ENCODE results near the gene SLC35E1. TPM values are rescaled to one million over a fixed set of nuclear protein-coding genes. Genes with fewer than 3 reads are reported as not detected.

SLC35E1 gene
- total RNA-seq, 1 donor from 2014 or later, result 47.3 TPM

- ATAC-seq (no peak), DNase-seq (no peak)
- no peaks in the 10 kb centered on the region for H3K36me3 ChIP-seq
- no peak overlapping the region for H3K27ac ChIP-seq
- no peak overlapping the region for H3K4me3 ChIP-seq
- peaks cover 83% of the 10 kb centered on the region for H3K4me1 ChIP-seq
- H3K27me3 ChIP-seq (ENCODE audit: low read depth), result no peaks in the 10 kb centered on the region
- no peaks in the 10 kb centered on the region for H3K9me3 ChIP-seq
- intact Hi-C loops (cut with DNase I), result no loop called here
- TF ChIP-seq CTCF (IDR thresholded peaks at IDR 0.05), result no peak
Measured at GRCh38 chr19:16609511-16610200, 37.4 kb upstream of the SLC35E1 start.

- Histone ChIP-seq H3K27me3 (ENCODE audit: low read depth) (no peaks in the 10 kb centered on the region), H3K9me3 (no peaks in the 10 kb centered on the region), H3K27ac (peak overlapping the region; percentile 61), H3K4me1 (peaks cover 76% of the 10 kb centered on the region), H3K36me3 (no peaks in the 10 kb centered on the region), H3K4me3 (no peak overlapping the region)
- DNase-seq (no peak), ATAC-seq (peak; percentile 66 to 75)
- intact Hi-C loops (cut with DNase I), result no loop called here
- no peak for TF ChIP-seq CTCF (IDR thresholded peaks at IDR 0.05)
Measured at GRCh38 chr19:16608290-16608739, 36.1 kb upstream of the SLC35E1 start.

GRCh38 chr19:16607819-16608218, 35.6 kb upstream of the SLC35E1 start:
- TF ChIP-seq CTCF (IDR thresholded peaks at IDR 0.05), result no peak
- Histone ChIP-seq H3K27ac (peak overlapping the region; percentile 61), H3K4me3 (no peak overlapping the region), H3K4me1 (peaks cover 71% of the 10 kb centered on the region), H3K27me3 (ENCODE audit: low read depth) (no peaks in the 10 kb centered on the region), H3K9me3 (no peaks in the 10 kb centered on the region), H3K36me3 (no peaks in the 10 kb centered on the region)
- DNase-seq (no peak), ATAC-seq (peak in 1 of 2 donors; percentile 1)
- intact Hi-C loops (cut with DNase I), result no loop called here

- H3K4me1 ChIP-seq, result peaks cover 50% of the 10 kb centered on the region
- ATAC-seq (peak; percentile 46 to 59), DNase-seq (no peak)
- H3K4me3 ChIP-seq, result no peak overlapping the region
- H3K36me3 ChIP-seq, result no peaks in the 10 kb centered on the region
- intact Hi-C loops (cut with DNase I), result no loop called here
- no peaks in the 10 kb centered on the region for H3K9me3 ChIP-seq
- H3K27ac ChIP-seq, result no peak overlapping the region
- no peak for TF ChIP-seq CTCF (IDR thresholded peaks at IDR 0.05)
- H3K27me3 ChIP-seq (ENCODE audit: low read depth), result no peaks in the 10 kb centered on the region
Measured at GRCh38 chr19:16605553-16605994, 33.4 kb upstream of the SLC35E1 start.

- no peaks in the 10 kb centered on the region for H3K27me3 ChIP-seq (ENCODE audit: low read depth)
- H3K36me3 ChIP-seq, result no peaks in the 10 kb centered on the region
- DNase-seq (no peak), ATAC-seq (no peak)
- H3K4me1 ChIP-seq, result peaks cover 45% of the 10 kb centered on the region
- no peak overlapping the region for H3K4me3 ChIP-seq
- intact Hi-C loops (cut with DNase I), result no loop called here
- H3K9me3 ChIP-seq, result no peaks in the 10 kb centered on the region
- TF ChIP-seq CTCF (IDR thresholded peaks at IDR 0.05), result no peak
- H3K27ac ChIP-seq, result no peak overlapping the region
Measured at GRCh38 chr19:16605115-16605514, 32.9 kb upstream of the SLC35E1 start.

All from lower lobe of right lung (tissue), 2 donors.